HG02884 (cell line): ENCODE measurements around the gene NDST1.

ENCODE experiments used
- ATAC-seq: cut with Tn5 transposase; IDR thresholded peaks from one replicate; pipeline ENCODE4 v1.9.1; 2021; ENCODE audit warnings: mild to moderate bottlenecking, moderate library complexity; ENCODE audit not compliant: unreplicated experiment

The NDST1 gene

GRCh38 chr5:150583541-150584225 is 75.8 kb downstream of the NDST1 start:
- ATAC-seq = no peak

- no peak for ATAC-seq
Observed at GRCh38 chr5:150584556-150585335, 76.8 kb downstream of the NDST1 start.

- ATAC-seq = no peak
Observed at GRCh38 chr5:150585781-150586341, 77.9 kb downstream of the NDST1 start.

GRCh38 chr5:150587016-150587415 is 79.1 kb downstream of the NDST1 start:
- ATAC-seq = no peak

GRCh38 chr5:150587856-150588595 is 80.1 kb downstream of the NDST1 start:
- no peak for ATAC-seq

GRCh38 chr5:150588596-150588890 is 80.6 kb downstream of the NDST1 start:
- no peak for ATAC-seq

- ATAC-seq = no peak
Observed at GRCh38 chr5:150589862-150590601, 82.1 kb downstream of the NDST1 start.

- no peak for ATAC-seq
Observed at GRCh38 chr5:150590979-150591695, 83.2 kb downstream of the NDST1 start.

- no peak for ATAC-seq
Observed at GRCh38 chr5:150593593-150593992, 85.7 kb downstream of the NDST1 start.

GRCh38 chr5:150593996-150594395 is 86.1 kb downstream of the NDST1 start:
- no peak for ATAC-seq

GRCh38 chr5:150595466-150596031 is 87.6 kb downstream of the NDST1 start:
- no peak for ATAC-seq

- no peak for ATAC-seq
Observed at GRCh38 chr5:150596313-150596712, 88.4 kb downstream of the NDST1 start.

- no peak for ATAC-seq
Observed at GRCh38 chr5:150596826-150597225, 88.9 kb downstream of the NDST1 start.

- no peak for ATAC-seq
Observed at GRCh38 chr5:150598006-150598405, 90.1 kb downstream of the NDST1 start.

- ATAC-seq = no peak
Observed at GRCh38 chr5:150598821-150599273, 90.9 kb downstream of the NDST1 start.

GRCh38 chr5:150599281-150599680 is 91.3 kb downstream of the NDST1 start:
- ATAC-seq = no peak

- ATAC-seq = no peak
Observed at GRCh38 chr5:150599917-150600511, 92.1 kb downstream of the NDST1 start.

- ATAC-seq = no peak
Observed at GRCh38 chr5:150600616-150601490, 92.9 kb downstream of the NDST1 start.
